ENCODE data around the gene FCAR.

Gene FCAR

DNA sequence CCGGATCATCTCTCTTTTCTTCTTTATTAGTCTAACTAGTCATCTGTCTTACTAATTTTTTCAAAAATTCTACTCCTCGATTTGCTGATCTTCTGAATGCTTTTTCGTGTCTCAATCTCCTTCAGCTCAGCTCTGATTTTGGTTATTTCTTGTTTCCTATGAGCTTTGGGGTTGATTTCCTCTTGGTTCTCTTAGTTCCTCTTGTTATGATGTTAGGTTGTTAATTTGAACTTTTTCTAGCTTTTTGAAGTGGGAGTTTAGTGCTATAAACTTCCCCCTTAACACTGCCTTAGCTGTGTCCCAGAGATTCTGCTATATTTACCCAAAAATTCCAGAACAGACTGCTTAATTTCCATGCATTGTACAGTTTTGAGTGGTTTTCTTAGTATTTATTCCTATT, 3.4 kb downstream of the FCAR start:
- Histone ChIP-seq H3K4me3 (ENCODE audit: low read depth, low read length) (no peak overlapping the region), H3K27ac (no peak overlapping the region), H3K36me3 (replicated peaks) (no peaks in the 10 kb centered on the region), H3K27me3 (replicated peaks) (no peaks in the 10 kb centered on the region)
- in situ Hi-C loops (cut with HindIII; ENCODE audit: low pct_ligation_motif_present, low sequenced_read_pairs): no loop called here
- TF ChIP-seq, protein P1, sequence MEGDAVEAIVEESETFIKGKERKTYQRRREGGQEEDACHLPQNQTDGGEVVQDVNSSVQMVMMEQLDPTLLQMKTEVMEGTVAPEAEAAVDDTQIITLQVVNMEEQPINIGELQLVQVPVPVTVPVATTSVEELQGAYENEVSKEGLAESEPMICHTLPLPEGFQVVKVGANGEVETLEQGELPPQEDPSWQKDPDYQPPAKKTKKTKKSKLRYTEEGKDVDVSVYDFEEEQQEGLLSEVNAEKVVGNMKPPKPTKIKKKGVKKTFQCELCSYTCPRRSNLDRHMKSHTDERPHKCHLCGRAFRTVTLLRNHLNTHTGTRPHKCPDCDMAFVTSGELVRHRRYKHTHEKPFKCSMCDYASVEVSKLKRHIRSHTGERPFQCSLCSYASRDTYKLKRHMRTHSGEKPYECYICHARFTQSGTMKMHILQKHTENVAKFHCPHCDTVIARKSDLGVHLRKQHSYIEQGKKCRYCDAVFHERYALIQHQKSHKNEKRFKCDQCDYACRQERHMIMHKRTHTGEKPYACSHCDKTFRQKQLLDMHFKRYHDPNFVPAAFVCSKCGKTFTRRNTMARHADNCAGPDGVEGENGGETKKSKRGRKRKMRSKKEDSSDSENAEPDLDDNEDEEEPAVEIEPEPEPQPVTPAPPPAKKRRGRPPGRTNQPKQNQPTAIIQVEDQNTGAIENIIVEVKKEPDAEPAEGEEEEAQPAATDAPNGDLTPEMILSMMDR (IDR thresholded peaks at IDR 0.05; ENCODE audit: low read depth, low read length, missing control alignments): no peak
- no peak for DNase-seq

DNA sequence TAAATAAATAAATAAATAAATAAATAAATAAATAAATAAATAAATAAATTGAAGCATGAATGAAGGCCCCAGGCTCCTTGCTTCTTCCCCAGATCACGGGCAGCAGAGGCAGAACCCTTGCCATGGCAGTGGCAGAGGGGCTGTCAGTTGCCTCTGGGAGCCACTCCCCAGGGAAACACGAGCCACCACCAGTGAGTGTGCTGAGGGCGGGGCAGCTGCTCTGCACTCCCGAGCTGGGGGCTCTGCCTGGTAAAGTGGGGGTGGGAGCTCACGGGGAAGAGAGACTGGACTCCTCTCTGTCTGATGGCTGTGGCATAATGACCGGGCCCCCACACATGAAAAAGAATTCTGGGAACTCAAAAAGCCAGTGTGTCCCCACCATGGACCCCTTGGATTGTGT, 7.8 kb downstream of the FCAR start:
- H3K27ac ChIP-seq: no peak overlapping the region
- TF ChIP-seq, protein P1 (IDR thresholded peaks at IDR 0.05; ENCODE audit: low read depth, low read length, missing control alignments): no peak
- no peaks in the 10 kb centered on the region for H3K36me3 ChIP-seq (replicated peaks)
- in situ Hi-C loops (cut with HindIII; ENCODE audit: low pct_ligation_motif_present, low sequenced_read_pairs): no loop called here
- no peaks in the 10 kb centered on the region for H3K27me3 ChIP-seq (replicated peaks)
- DNase-seq: no peak
- H3K4me3 ChIP-seq (ENCODE audit: low read depth, low read length): no peak overlapping the region

DNA sequence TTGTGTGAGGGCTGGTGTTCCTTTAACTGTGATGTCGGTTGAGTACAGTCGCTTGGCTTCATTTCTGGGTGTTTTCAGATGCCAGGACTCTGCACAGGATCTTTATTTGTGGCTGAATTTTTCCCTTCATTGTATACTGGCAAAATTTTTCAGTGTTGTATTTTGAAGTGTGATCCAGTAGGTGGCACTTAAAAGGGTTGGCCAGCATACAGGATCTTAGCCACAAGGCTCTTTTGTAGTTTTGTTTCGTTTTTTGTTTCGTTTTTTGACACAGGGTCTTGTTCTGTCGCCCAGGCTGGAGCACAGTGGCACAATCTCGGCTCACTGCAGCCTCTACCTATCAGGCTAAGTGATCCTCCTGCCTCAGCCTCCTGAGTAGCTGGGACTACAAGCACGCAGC, 8.7 kb downstream of the FCAR start:
- Histone ChIP-seq H3K4me3 (ENCODE audit: low read depth, low read length) (no peak overlapping the region), H3K36me3 (replicated peaks) (no peaks in the 10 kb centered on the region), H3K27ac (no peak overlapping the region), H3K27me3 (replicated peaks) (no peaks in the 10 kb centered on the region)
- TF ChIP-seq, protein P1 (IDR thresholded peaks at IDR 0.05; ENCODE audit: low read depth, low read length, missing control alignments): no peak
- DNase-seq: no peak
- in situ Hi-C loops (cut with HindIII; ENCODE audit: low pct_ligation_motif_present, low sequenced_read_pairs): no loop called here

DNA sequence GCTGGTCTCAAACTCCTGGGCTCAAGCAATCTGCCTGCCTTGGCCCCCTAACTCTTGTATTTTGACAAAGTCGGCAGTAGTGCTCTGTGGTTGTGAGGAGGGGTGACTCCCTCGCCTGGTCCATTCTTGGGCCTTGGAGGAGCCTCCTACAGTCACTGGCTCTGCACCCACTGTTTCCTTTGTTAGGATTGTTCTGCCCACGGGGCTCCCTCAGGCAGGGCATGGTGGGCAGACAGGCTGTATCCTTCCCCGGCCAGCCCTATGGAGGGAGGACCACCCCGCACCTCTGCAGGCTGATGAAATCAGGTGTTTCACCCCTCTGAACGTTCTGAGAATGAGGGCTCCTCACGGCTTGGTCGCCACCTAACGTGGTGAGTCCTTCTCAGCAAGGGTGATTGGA, 9.2 kb downstream of the FCAR start:
- Histone ChIP-seq H3K4me3 (ENCODE audit: low read depth, low read length) (no peak overlapping the region), H3K27me3 (replicated peaks) (no peaks in the 10 kb centered on the region), H3K36me3 (replicated peaks) (no peaks in the 10 kb centered on the region), H3K27ac (no peak overlapping the region)
- TF ChIP-seq, protein P1 (IDR thresholded peaks at IDR 0.05; ENCODE audit: low read depth, low read length, missing control alignments): no peak
- DNase-seq: no peak
- in situ Hi-C loops (cut with HindIII; ENCODE audit: low pct_ligation_motif_present, low sequenced_read_pairs): no loop called here

DNA sequence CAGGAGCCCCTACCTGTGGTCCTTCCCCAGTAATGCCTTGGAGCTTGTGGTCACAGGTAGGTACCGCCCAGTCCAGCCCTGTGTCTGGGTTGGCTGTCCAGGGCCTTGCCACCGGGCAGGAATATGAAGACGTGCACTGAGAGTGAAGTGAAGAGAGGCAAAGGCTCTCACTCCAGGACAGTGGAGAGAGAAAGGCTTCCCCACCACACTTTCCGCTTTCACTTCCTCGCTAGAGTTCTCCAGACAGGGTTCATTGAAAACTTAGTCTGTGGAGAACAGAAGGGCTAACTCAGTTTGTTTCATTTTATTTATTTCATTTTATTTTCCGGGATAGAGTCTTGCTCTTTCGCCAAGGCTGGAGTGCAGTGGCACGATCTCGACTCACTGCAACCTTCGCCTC, 14.2 kb downstream of the FCAR start:
- Histone ChIP-seq H3K4me3 (ENCODE audit: low read depth, low read length) (no peak overlapping the region), H3K36me3 (replicated peaks) (no peaks in the 10 kb centered on the region), H3K27me3 (replicated peaks) (no peaks in the 10 kb centered on the region), H3K27ac (no peak overlapping the region)
- DNase-seq: no peak
- TF ChIP-seq, protein P1 (IDR thresholded peaks at IDR 0.05; ENCODE audit: low read depth, low read length, missing control alignments): no peak
- in situ Hi-C loops (cut with HindIII; ENCODE audit: low pct_ligation_motif_present, low sequenced_read_pairs): no loop called here

DNA sequence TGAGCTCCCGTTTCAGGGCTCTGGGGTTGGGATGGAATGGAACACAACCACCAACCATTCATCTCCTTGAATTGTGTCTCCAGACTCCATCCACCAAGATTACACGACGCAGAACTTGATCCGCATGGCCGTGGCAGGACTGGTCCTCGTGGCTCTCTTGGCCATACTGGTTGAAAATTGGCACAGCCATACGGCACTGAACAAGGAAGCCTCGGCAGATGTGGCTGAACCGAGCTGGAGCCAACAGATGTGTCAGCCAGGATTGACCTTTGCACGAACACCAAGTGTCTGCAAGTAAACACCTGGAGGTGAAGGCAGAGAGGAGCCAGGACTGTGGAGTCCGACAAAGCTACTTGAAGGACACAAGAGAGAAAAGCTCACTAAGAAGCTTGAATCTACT, 15.5 kb downstream of the FCAR start:
- no peak overlapping the region for H3K27ac ChIP-seq
- TF ChIP-seq, protein P1 (IDR thresholded peaks at IDR 0.05; ENCODE audit: low read depth, low read length, missing control alignments): no peak
- H3K4me3 ChIP-seq (ENCODE audit: low read depth, low read length): no peak overlapping the region
- no peaks in the 10 kb centered on the region for H3K36me3 ChIP-seq (replicated peaks)
- in situ Hi-C loops (cut with HindIII; ENCODE audit: low pct_ligation_motif_present, low sequenced_read_pairs): no loop called here
- H3K27me3 ChIP-seq (replicated peaks): no peaks in the 10 kb centered on the region
- DNase-seq: no peak
